ENCODE measurements around the gene CDHR1. TPM values are rescaled to one million over a fixed set of nuclear protein-coding genes. Genes with fewer than 3 reads are reported as not detected.
A peak's percentile ranks its signal among the peaks of the same experiment; 100 is the strongest.
"Not testable (repeated sequence)": the region's sequence is repeated elsewhere in the genome, so short reads cannot be mapped to it uniquely, and the experiment has no call there.

The CDHR1 gene
- total RNA-seq, 1 experiment from 2014 or later = 5.0 TPM

GRCh38 chr10:84163996-84164395 lies 30.3 kb upstream of the CDHR1 start (continued):
- no peak for TF ChIP-seq FOXJ3 (CRISPR knock-in tag; IDR thresholded peaks at IDR 0.05; ENCODE audit: borderline replicate concordance)
- no peak for TF ChIP-seq NR1H2 (CRISPR knock-in tag; IDR thresholded peaks at IDR 0.05)
- no peak for TF ChIP-seq SP1 (CRISPR knock-in tag; conservative IDR thresholded peaks at IDR 0.05)

- no peak for DNase-seq (ENCODE audit: low spot score)
- Mint-ChIP-seq H3K4me1 (peaks cover 69% of the 10 kb centered on the region), H3K4me3 (peak overlapping the region; percentile 24; the same call in 1 of the 2 replicates), H3K36me3 (no peaks in the 10 kb centered on the region), H3K27me3 (ENCODE audit: low read depth) (peaks cover 5% of the 10 kb centered on the region; the same call in 1 of the 2 replicates), H3K27ac (0 out of 2 replicates have a peak overlapping the region, but pooled peaks have one; percentile 2), H3K9me3 (peaks cover 8% of the 10 kb centered on the region; the same call in 1 of the 2 replicates)
- POLR2A ChIA-PET = no interaction called here
- peak; percentile 6; the same call in 1 of the 2 replicates for ATAC-seq
- TF ChIP-seq ZBTB21 (CRISPR knock-in tag; IDR thresholded peaks at IDR 0.05; ENCODE audit: borderline replicate concordance) (no peak), PREB (CRISPR knock-in tag; IDR thresholded peaks at IDR 0.05; ENCODE audit: borderline replicate concordance) (no peak), E2F4 (CRISPR knock-in tag; IDR thresholded peaks at IDR 0.05; ENCODE audit: borderline replicate concordance, low read depth) (no peak), OVOL2 (CRISPR knock-in tag; IDR thresholded peaks at IDR 0.05; ENCODE audit: borderline replicate concordance) (no peak), CDX4 (CRISPR knock-in tag; IDR thresholded peaks at IDR 0.05; ENCODE audit: borderline replicate concordance) (no peak)
- CTCF ChIA-PET = interaction anchor here (0.8 to 3.3 kb wide), 6 partner anchors 13 to 373 kb away, joined by 3 to 21 read pairs (median 4); no protein-coding TSS in a partner anchor
These were observed 29.9 kb upstream of the CDHR1 start for GRCh38 chr10:84164442-84164841.

GRCh38 chr10:84166620-84167288 lies 27.6 kb upstream of the CDHR1 start:
- peaks cover 5% of the 10 kb centered on the region; the same call in 1 of the 2 replicates for H3K27me3 Mint-ChIP-seq (ENCODE audit: low read depth)
- peaks cover 49% of the 10 kb centered on the region for H3K4me1 Mint-ChIP-seq
- ChIA-PET POLR2A (no interaction called here), CTCF (interaction anchor here (0.7 kb wide), 2 partner anchors 19 to 70 kb away, joined by 3 read pairs; no protein-coding TSS in a partner anchor)
- peaks cover 8% of the 10 kb centered on the region; the same call in 1 of the 2 replicates for H3K9me3 Mint-ChIP-seq
- DNase-seq (ENCODE audit: low spot score) = no peak
- ATAC-seq = no peak
- H3K27ac Mint-ChIP-seq = no peak overlapping the region
- no peaks in the 10 kb centered on the region for H3K36me3 Mint-ChIP-seq
- TF ChIP-seq RORB (CRISPR knock-in tag; IDR thresholded peaks at IDR 0.05) (no peak), ELF4 (CRISPR knock-in tag; IDR thresholded peaks at IDR 0.05; ENCODE audit: low read depth) (no peak), RELA (CRISPR knock-in tag; IDR thresholded peaks at IDR 0.05; ENCODE audit: borderline replicate concordance) (no peak), HMGXB4 (CRISPR knock-in tag; IDR thresholded peaks at IDR 0.05) (no peak), MXD4 (CRISPR knock-in tag; IDR thresholded peaks at IDR 0.05; ENCODE audit: borderline replicate concordance) (no peak), ZBTB21 (CRISPR knock-in tag; IDR thresholded peaks at IDR 0.05; ENCODE audit: borderline replicate concordance) (no peak), SOX15 (CRISPR knock-in tag; IDR thresholded peaks at IDR 0.05) (no peak), ARID4B (CRISPR knock-in tag; IDR thresholded peaks at IDR 0.05; ENCODE audit: borderline replicate concordance) (no peak), GTF2I (CRISPR knock-in tag; conservative IDR thresholded peaks at IDR 0.05) (no peak), CTCF (IDR thresholded peaks at IDR 0.05) (no peak)
- no peak overlapping the region for H3K4me3 Mint-ChIP-seq

- H3K27me3 Mint-ChIP-seq (ENCODE audit: low read depth); POLR2A ChIA-PET; DNase-seq (ENCODE audit: low spot score); H3K27ac Mint-ChIP-seq; H3K4me3 Mint-ChIP-seq; H3K9me3 Mint-ChIP-seq; ATAC-seq; H3K36me3 Mint-ChIP-seq: not testable (repeated sequence)
- CTCF ChIA-PET = interaction anchor here (0.7 kb wide), 2 partner anchors 19 to 70 kb away, joined by 3 read pairs; no protein-coding TSS in a partner anchor
- H3K4me1 Mint-ChIP-seq = peaks cover 44% of the 10 kb centered on the region
These were observed 27.1 kb upstream of the CDHR1 start for GRCh38 chr10:84167289-84167653.

Data from WTC11 (cell line).